Activated CD8-positive, alpha-beta memory T cell treated with anti-CD3 and anti-CD28 coated beads, Interleukin-2, amount 10 ng/mL, durations not matched to agents 7 days and 5 days (primary cell): ENCODE results near the gene NBPF12. TPM values are rescaled to one million over a fixed set of nuclear protein-coding genes. Genes with fewer than 3 reads are reported as not detected.
"Not testable (repeated sequence)": the region's sequence is repeated elsewhere in the genome, so short reads cannot be mapped to it uniquely, and the experiment has no call there.

ENCODE experiments used
- ATAC-seq: fragments of 150-1000 bp; cut with Tn5 transposase; one replicate; pipeline ENCODE4 v1.10.0; 2021; ENCODE audit warnings: moderate library complexity
- CTCF ChIA-PET: fragments of 350-600 bp; sonication (Branson Sonifier 250); formaldehyde crosslinking; loops from one replicate; lab custom pipeline; 2021; ENCODE audit warnings: antibody characterized with exemption; lab: Charles Lee
- DNase-seq: peaks from one replicate; pipeline ENCODE4 v3.0.0-alpha.2; 2020
- H3K27ac Mint-ChIP-seq: one replicate; pipeline ENCODE4 v1.8.0; 2021; ENCODE audit warnings: mild to moderate bottlenecking, mixed read lengths
- H3K27me3 Mint-ChIP-seq: one replicate; pipeline ENCODE4 v1.8.0; 2021; ENCODE audit warnings: mixed read lengths
- H3K36me3 Mint-ChIP-seq: one replicate; pipeline ENCODE4 v1.8.0; 2021; ENCODE audit warnings: mild to moderate bottlenecking, mixed read lengths
- H3K4me1 Mint-ChIP-seq: one replicate; pipeline ENCODE4 v1.8.0; 2021; ENCODE audit warnings: mixed read lengths
- H3K4me3 Mint-ChIP-seq: one replicate; pipeline ENCODE4 v1.8.0; 2021; ENCODE audit warnings: mild to moderate bottlenecking, moderate library complexity, mixed read lengths
- H3K9me3 Mint-ChIP-seq: one replicate; pipeline ENCODE4 v1.8.0; 2022; ENCODE audit warnings: low read depth, mixed read lengths
- total RNA-seq, 2 experiments: library from RNA; stranded (reverse); gene quantifications; one replicate each; pipeline ENCODE4 v1.2.3, GENCODE V29; 2021

The NBPF12 gene, protein sequence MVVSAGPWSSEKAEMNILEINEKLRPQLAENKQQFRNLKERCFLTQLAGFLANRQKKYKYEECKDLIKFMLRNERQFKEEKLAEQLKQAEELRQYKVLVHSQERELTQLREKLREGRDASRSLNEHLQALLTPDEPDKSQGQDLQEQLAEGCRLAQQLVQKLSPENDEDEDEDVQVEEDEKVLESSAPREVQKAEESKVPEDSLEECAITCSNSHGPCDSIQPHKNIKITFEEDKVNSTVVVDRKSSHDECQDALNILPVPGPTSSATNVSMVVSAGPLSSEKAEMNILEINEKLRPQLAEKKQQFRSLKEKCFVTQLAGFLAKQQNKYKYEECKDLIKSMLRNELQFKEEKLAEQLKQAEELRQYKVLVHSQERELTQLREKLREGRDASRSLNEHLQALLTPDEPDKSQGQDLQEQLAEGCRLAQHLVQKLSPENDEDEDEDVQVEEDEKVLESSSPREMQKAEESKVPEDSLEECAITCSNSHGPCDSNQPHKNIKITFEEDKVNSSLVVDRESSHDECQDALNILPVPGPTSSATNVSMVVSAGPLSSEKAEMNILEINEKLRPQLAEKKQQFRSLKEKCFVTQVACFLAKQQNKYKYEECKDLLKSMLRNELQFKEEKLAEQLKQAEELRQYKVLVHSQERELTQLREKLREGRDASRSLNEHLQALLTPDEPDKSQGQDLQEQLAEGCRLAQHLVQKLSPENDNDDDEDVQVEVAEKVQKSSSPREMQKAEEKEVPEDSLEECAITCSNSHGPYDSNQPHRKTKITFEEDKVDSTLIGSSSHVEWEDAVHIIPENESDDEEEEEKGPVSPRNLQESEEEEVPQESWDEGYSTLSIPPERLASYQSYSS (N-terminal part only)
- 10 to 100 TPM; 15.6 to 16.2 TPM for total RNA-seq

DNA sequence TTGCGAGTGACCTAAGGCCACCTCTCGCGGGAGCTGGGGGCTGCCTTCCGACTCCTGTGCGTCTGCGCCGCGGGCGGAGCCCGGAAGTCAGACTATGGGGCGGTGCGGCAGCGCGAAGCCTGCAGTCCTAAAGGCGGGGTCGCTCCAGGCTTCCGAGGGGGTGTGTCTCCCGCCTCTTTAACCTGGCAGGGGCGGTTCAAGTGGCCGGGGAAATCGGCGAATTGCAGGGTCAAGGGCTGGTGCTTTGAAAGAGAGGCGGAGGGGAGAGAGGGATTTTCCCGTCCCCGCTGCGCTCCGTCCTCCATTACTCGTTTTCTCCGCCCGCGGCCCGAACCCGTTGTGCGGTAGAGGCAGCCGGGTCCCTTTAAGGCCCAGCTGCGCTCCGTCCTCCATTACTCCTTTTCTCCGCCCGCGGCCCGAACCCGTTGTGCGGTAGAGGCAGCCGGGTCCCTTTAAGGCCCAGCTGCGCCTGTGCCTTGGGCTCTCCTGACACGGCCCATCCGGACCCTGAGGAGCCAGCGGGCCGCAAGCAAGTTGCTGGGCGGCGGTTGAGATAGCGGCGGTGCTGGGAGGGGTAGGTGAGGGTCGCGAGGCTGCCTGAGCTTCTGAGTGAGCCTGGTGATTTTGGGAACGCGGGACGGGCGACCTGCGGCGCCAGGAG is at the start of gene NBPF12:
TSS of gene NBPF12 (plus strand) at position 83 of the 661 bp plus-strand sequence. CDS start 21,820 bp downstream, outside the sequence.
- Mint-ChIP-seq H3K4me1 (peaks cover 18% of the 10 kb centered on the region), H3K27ac (peak within 1 kb of the TSS; percentile 93), H3K4me3 (peak within 1 kb of the TSS; percentile 86)
- CTCF ChIA-PET, H3K36me3 Mint-ChIP-seq, H3K9me3 Mint-ChIP-seq, H3K27me3 Mint-ChIP-seq: not testable (repeated sequence)
- DNase-seq = peak; percentile 93
- peak; percentile 97 for ATAC-seq

DNA sequence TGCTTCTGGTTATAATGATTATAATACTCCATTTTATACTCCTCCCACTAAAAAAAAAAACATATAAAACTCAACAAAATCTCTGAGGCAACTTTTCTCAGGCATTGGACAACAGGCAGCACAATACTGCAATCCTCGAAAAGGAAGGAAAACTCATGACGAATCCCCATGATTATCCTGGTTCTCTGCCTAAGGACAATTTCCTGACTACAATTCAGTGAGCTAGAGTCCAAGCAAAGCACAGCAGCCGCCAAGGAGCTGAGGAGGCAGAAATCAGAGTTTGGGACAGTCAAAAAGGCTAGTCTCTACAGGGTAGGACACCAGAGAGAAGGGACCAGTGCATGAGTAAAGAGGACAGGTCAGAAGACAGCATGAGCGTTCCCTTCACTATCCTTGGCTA is 46.8 kb upstream of the NBPF12 start:
- ATAC-seq, CTCF ChIA-PET, H3K4me1 Mint-ChIP-seq, DNase-seq, H3K9me3 Mint-ChIP-seq, H3K27ac Mint-ChIP-seq, H3K4me3 Mint-ChIP-seq, H3K36me3 Mint-ChIP-seq: not testable (repeated sequence)
- H3K27me3 Mint-ChIP-seq = peaks cover 10% of the 10 kb centered on the region

DNA sequence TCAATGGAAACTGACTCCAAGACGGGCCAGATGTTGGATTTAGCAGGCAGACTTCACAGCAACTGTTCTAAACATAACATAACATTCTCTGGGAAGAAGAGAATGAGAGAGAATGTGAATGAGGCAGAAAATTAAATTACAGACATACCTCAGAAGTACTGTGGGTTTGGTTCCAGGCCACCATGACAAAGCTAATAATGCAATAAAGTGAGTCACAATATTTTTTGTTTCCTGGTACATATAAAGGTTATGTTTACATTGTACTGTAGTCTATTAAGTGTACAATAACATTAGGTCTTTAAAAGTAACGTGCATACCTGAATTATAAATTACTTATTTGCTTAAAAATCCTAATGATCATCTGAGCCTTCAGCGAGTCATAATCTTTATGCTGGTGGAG is 45.8 kb upstream of the NBPF12 start:
- ATAC-seq, DNase-seq, H3K4me3 Mint-ChIP-seq, H3K27ac Mint-ChIP-seq, CTCF ChIA-PET, H3K9me3 Mint-ChIP-seq, H3K36me3 Mint-ChIP-seq, H3K4me1 Mint-ChIP-seq: not testable (repeated sequence)
- peaks cover 10% of the 10 kb centered on the region for H3K27me3 Mint-ChIP-seq

- CTCF ChIA-PET, H3K4me3 Mint-ChIP-seq, H3K4me1 Mint-ChIP-seq, ATAC-seq, H3K9me3 Mint-ChIP-seq, H3K36me3 Mint-ChIP-seq, H3K27ac Mint-ChIP-seq, H3K27me3 Mint-ChIP-seq, DNase-seq: not testable (repeated sequence)
Measured at GRCh38 chr1:146907565-146908261, 30.4 kb upstream of the NBPF12 start.

DNA sequence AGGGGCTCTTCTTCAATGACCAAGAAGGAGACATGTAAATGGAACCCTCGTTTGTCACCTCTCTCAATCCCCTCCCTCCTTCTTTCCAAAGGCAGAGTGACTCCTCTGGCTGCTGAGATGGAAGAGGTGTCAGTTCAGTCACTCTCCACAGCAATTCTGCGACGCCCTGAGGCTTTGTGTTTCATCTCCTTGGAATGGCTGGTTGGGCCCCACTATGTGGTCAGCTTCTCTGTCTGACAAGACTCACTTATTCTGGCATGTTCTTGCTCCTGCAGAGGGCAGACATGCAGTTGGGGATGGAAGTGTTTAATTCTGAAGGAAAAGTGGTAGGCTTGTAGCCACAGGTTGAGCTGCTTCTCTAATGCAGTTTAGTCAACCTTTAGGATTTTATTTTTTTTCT is 25.1 kb upstream of the NBPF12 start:
- H3K9me3 Mint-ChIP-seq, H3K27me3 Mint-ChIP-seq, DNase-seq, H3K27ac Mint-ChIP-seq, H3K4me1 Mint-ChIP-seq, ATAC-seq, H3K36me3 Mint-ChIP-seq, H3K4me3 Mint-ChIP-seq, CTCF ChIA-PET: not testable (repeated sequence)

DNA sequence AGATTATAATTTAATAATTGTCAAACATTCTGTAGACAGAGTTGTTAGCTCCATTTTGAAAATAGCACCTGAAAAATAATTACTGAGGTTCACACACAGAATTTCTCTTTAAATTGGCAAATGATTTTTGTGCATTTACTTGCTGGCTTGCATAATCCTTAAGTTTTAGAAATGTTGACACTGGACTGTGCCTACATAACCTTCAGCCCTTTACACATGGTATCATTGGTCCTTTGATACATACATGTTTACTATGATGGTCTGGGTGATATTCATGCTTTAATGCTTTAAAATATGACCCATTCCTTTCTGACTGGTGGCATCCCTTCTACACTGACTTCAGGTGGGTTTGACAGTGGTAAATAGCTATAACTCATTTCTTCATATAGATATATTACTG is 17.3 kb upstream of the NBPF12 start:
- H3K4me3 Mint-ChIP-seq, H3K36me3 Mint-ChIP-seq, DNase-seq, H3K9me3 Mint-ChIP-seq, H3K27ac Mint-ChIP-seq, H3K27me3 Mint-ChIP-seq, CTCF ChIA-PET, ATAC-seq, H3K4me1 Mint-ChIP-seq: not testable (repeated sequence)

DNA sequence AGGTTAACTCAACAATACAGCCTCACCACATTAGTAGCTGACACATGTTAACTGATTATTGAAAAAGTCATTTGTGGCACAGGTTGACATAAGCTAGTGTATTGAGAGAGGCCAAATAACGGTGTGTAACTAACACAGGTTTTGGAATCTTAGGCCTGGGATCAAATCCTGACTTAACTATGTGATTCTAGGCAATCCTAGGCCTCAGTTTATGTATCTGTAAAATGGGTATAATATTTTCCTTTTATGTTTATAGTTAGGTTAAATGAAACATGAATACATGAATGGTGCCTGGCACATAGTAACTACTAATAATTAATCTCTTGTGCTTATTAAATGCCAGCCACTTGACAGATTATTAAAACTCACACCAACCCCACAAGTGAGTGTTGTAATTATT is 15.5 kb upstream of the NBPF12 start:
- H3K27me3 Mint-ChIP-seq, H3K36me3 Mint-ChIP-seq, CTCF ChIA-PET, H3K4me3 Mint-ChIP-seq, DNase-seq, H3K27ac Mint-ChIP-seq, ATAC-seq, H3K4me1 Mint-ChIP-seq, H3K9me3 Mint-ChIP-seq: not testable (repeated sequence)

GRCh38 chr1:146924106-146924505 is 14.0 kb upstream of the NBPF12 start:
- H3K27ac Mint-ChIP-seq, DNase-seq, ATAC-seq, H3K4me1 Mint-ChIP-seq, H3K9me3 Mint-ChIP-seq, CTCF ChIA-PET, H3K27me3 Mint-ChIP-seq, H3K4me3 Mint-ChIP-seq, H3K36me3 Mint-ChIP-seq: not testable (repeated sequence)

DNA sequence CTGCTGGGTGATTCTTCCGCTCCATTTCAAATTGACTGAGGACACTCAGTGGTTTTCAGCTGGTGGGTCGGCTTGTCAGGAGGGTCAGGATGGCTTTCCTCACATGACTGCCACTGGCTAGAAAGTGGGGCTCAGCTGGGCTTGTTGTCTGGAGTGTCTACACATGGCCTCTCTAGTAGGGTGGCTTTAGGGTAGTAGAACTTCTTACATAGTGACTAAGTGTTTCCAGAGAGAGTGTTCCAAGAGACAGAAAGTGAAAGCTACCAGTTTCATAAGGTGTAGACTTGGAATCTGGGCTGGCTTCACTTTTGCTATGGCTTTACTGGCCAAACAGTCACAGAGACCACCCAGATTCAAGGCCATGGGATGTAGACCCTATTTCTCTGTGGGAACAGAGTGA is 11.7 kb upstream of the NBPF12 start:
- H3K36me3 Mint-ChIP-seq, H3K27me3 Mint-ChIP-seq, H3K9me3 Mint-ChIP-seq, CTCF ChIA-PET, ATAC-seq, H3K4me3 Mint-ChIP-seq, H3K4me1 Mint-ChIP-seq, H3K27ac Mint-ChIP-seq, DNase-seq: not testable (repeated sequence)

GRCh38 chr1:146930225-146930624 is 7.9 kb upstream of the NBPF12 start:
- H3K4me3 Mint-ChIP-seq, ATAC-seq, DNase-seq, H3K9me3 Mint-ChIP-seq, H3K4me1 Mint-ChIP-seq, H3K27ac Mint-ChIP-seq, H3K36me3 Mint-ChIP-seq, CTCF ChIA-PET: not testable (repeated sequence)
- H3K27me3 Mint-ChIP-seq = peaks cover 16% of the 10 kb centered on the region

DNA sequence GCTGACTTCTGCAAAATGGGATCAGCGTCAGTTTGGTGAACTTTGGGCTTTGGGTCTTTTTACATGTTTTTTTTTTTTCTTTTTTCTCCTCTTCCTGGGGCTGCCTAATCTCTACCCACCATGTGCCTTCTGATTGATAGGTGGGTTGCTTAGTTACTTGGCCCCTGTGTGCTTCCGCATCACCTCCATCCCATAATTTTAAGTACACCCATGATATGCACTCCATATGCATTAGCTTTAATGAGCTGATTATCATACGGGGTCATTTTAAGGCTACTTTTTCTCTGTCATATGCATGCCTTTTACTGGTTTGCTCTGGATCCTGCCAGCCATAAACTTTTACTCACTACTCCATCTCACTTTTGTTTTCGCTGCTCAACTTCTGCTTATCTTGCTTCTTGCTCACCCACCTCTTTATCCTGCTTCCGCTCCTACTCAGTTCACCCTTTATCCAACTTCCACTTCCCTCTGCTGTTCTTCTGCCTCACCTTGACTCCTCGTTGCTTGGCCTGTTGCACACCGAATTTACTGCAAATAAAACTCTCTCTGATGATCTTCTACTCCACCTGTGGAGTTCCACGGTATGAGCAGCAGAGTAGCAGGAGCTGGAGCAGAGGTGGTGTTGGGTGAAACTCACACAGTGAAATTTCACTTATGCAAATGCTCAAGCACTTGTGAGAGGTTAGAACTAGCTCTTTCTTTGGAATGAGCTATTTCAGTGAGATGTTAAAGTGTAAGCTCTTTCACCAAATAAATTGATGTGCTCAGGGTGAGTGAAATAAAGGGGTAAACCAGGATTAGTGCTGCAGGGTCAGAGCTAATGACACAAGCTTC is 3.5 kb upstream of the NBPF12 start:
- peaks cover 12% of the 10 kb centered on the region for H3K4me1 Mint-ChIP-seq
- CTCF ChIA-PET, H3K27ac Mint-ChIP-seq, H3K36me3 Mint-ChIP-seq, ATAC-seq, DNase-seq, H3K9me3 Mint-ChIP-seq, H3K4me3 Mint-ChIP-seq: not testable (repeated sequence)
- peaks cover 16% of the 10 kb centered on the region for H3K27me3 Mint-ChIP-seq

GRCh38 chr1:146937462-146937861 is 662 bp upstream of the NBPF12 start:
- CTCF ChIA-PET, H3K27me3 Mint-ChIP-seq, ATAC-seq, H3K36me3 Mint-ChIP-seq, H3K9me3 Mint-ChIP-seq: not testable (repeated sequence)
- Mint-ChIP-seq H3K27ac (peak overlapping the region; percentile 72), H3K4me3 (peak overlapping the region; percentile 58), H3K4me1 (peaks cover 18% of the 10 kb centered on the region)
- peak; percentile 58 for DNase-seq
